ENCODE results near the gene GPR137.

Gene GPR137

GRCh38 chr11:64260147-64260708 lies 25.4 kb upstream of the GPR137 start:
- TF ChIP-seq TAF1 (IDR thresholded peaks at IDR 0.05; ENCODE audit: borderline replicate concordance, insufficient read depth, low read length) = no peak
- TF ChIP-seq SIN3A (IDR thresholded peaks at IDR 0.05; ENCODE audit: borderline replicate concordance, insufficient read depth, low read length) = no peak
- TF ChIP-seq, protein P1, sequence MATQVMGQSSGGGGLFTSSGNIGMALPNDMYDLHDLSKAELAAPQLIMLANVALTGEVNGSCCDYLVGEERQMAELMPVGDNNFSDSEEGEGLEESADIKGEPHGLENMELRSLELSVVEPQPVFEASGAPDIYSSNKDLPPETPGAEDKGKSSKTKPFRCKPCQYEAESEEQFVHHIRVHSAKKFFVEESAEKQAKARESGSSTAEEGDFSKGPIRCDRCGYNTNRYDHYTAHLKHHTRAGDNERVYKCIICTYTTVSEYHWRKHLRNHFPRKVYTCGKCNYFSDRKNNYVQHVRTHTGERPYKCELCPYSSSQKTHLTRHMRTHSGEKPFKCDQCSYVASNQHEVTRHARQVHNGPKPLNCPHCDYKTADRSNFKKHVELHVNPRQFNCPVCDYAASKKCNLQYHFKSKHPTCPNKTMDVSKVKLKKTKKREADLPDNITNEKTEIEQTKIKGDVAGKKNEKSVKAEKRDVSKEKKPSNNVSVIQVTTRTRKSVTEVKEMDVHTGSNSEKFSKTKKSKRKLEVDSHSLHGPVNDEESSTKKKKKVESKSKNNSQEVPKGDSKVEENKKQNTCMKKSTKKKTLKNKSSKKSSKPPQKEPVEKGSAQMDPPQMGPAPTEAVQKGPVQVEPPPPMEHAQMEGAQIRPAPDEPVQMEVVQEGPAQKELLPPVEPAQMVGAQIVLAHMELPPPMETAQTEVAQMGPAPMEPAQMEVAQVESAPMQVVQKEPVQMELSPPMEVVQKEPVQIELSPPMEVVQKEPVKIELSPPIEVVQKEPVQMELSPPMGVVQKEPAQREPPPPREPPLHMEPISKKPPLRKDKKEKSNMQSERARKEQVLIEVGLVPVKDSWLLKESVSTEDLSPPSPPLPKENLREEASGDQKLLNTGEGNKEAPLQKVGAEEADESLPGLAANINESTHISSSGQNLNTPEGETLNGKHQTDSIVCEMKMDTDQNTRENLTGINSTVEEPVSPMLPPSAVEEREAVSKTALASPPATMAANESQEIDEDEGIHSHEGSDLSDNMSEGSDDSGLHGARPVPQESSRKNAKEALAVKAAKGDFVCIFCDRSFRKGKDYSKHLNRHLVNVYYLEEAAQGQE (IDR thresholded peaks at IDR 0.05; ENCODE audit: insufficient read depth in 1 of 2, low read depth in 2 of 2, low read length in 2 of 2) = no peak
- no peak for TF ChIP-seq POLR2AphosphoS5 (IDR thresholded peaks at IDR 0.05; ENCODE audit: low read depth, low read length)
- TF ChIP-seq FOXP2 (optimal IDR thresholded peaks at IDR 0.05; ENCODE audit: borderline replicate concordance, extremely low read depth, extremely low read length, insufficient read depth) = no peak

- TF ChIP-seq TAF1 (IDR thresholded peaks at IDR 0.05; ENCODE audit: borderline replicate concordance, insufficient read depth, low read length) (no peak), POLR2AphosphoS5 (IDR thresholded peaks at IDR 0.05; ENCODE audit: low read depth, low read length) (no peak), FOXP2 (optimal IDR thresholded peaks at IDR 0.05; ENCODE audit: borderline replicate concordance, extremely low read depth, extremely low read length, insufficient read depth) (no peak), SIN3A (IDR thresholded peaks at IDR 0.05; ENCODE audit: borderline replicate concordance, insufficient read depth, low read length) (no peak)
- TF ChIP-seq, protein P1 (IDR thresholded peaks at IDR 0.05; ENCODE audit: insufficient read depth in 1 of 2, low read depth in 2 of 2, low read length in 2 of 2) = no peak
Measured at GRCh38 chr11:64261556-64262080, 24.0 kb upstream of the GPR137 start.

DNA sequence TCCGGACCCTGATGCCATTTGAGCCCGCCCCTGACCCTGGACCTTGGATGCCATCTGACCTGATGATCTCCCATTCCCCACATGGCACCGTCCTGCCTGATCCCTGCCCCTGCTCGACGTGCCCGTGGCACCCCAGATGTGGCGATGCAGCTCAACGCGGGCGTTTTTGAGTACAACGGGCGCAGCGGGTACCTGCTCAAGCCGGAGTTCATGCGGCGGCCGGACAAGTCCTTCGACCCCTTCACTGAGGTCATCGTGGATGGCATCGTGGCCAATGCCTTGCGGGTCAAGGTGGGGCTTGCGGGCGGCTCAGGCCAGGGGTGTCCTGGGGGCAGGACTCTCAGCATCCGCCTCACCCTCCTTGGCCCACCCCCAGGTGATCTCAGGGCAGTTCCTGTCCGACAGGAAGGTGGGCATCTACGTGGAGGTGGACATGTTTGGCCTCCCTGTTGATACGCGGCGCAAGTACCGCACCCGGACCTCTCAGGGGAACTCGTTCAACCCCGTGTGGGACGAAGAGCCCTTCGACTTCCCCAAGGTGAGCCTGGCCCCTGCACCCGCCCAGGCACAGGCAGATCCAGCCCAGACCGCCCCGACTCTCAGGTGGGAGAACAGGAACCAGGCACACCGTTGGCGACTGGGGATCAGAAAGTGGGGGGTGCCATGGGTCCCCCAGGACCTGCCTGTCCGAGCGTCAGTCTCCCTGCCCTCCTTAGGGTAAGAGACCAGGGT lies 23.2 kb upstream of the GPR137 start:
- TF ChIP-seq SIN3A (IDR thresholded peaks at IDR 0.05; ENCODE audit: borderline replicate concordance, insufficient read depth, low read length) (no peak), FOXP2 (optimal IDR thresholded peaks at IDR 0.05; ENCODE audit: borderline replicate concordance, extremely low read depth, extremely low read length, insufficient read depth) (no peak), TAF1 (IDR thresholded peaks at IDR 0.05; ENCODE audit: borderline replicate concordance, insufficient read depth, low read length) (no peak), POLR2AphosphoS5 (IDR thresholded peaks at IDR 0.05; ENCODE audit: low read depth, low read length) (no peak)
- TF ChIP-seq, protein P1 (IDR thresholded peaks at IDR 0.05; ENCODE audit: insufficient read depth in 1 of 2, low read depth in 2 of 2, low read length in 2 of 2) = no peak

GRCh38 chr11:64263021-64263946 lies 22.4 kb upstream of the GPR137 start:
- TF ChIP-seq POLR2AphosphoS5 (IDR thresholded peaks at IDR 0.05; ENCODE audit: low read depth, low read length) (no peak), TAF1 (IDR thresholded peaks at IDR 0.05; ENCODE audit: borderline replicate concordance, insufficient read depth, low read length) (no peak), FOXP2 (optimal IDR thresholded peaks at IDR 0.05; ENCODE audit: borderline replicate concordance, extremely low read depth, extremely low read length, insufficient read depth) (no peak), SIN3A (IDR thresholded peaks at IDR 0.05; ENCODE audit: borderline replicate concordance, insufficient read depth, low read length) (no peak)
- TF ChIP-seq, protein P1 (IDR thresholded peaks at IDR 0.05; ENCODE audit: insufficient read depth in 1 of 2, low read depth in 2 of 2, low read length in 2 of 2) = no peak
